HG03520 (cell line): ENCODE results near the gene DGKK.

Experiments
- ATAC-seq: cut with Tn5 transposase; IDR thresholded peaks from one replicate; pipeline ENCODE4 v1.9.1; 2021; ENCODE audit warnings: mild to moderate bottlenecking, moderate library complexity; ENCODE audit not compliant: unreplicated experiment

The DGKK gene

GRCh38 chrX:50470103-50471031 lies at the start of gene DGKK:
DGKK (minus strand) TSS chrX:50470825; CDS start chrX:50470678, 147 bp downstream.
- ATAC-seq = no peak

DNA sequence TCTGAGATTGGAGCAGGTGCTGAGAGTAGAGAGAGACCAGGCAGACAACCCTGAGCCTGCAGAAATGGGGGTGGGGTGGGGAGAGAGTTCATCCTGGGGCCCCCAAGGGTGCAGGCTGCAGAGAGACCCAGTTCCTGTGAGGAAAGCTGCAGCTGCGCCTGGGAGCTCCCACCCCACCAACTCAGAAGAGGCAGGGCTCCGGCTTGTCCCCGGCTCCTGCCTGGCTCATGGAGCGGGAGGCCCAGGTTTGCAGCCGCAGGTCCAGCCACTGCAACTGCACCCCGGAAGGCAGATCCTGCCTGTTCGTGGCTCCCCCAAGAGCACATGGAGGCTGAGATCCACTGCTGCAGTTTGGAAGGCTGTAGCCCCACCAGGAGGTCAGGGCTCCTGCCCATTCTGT lies 44.2 kb upstream of the DGKK start:
- no peak for ATAC-seq

DNA sequence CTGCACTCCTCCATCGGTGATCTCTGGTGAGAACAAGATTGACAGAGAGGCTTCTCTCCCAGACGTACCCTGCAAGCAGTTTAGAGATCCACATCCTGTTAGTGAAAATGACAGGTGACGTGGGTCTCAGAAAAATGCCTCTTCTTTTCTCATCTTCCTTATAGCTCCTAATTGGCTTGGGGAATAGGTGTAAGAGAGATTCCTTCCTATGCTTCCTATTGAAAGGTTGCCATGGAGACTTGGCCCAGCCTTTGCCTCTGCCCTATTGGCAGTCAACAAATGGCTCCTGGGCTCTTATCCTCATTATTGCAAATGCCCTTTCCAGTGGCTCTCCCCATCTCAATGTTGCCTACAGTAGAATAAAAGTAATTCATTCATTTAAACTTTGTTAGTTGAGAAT lies 26.5 kb upstream of the DGKK start:
- no peak for ATAC-seq

- no peak for ATAC-seq
These were observed 25.0 kb upstream of the DGKK start for GRCh38 chrX:50495616-50496015.

DNA sequence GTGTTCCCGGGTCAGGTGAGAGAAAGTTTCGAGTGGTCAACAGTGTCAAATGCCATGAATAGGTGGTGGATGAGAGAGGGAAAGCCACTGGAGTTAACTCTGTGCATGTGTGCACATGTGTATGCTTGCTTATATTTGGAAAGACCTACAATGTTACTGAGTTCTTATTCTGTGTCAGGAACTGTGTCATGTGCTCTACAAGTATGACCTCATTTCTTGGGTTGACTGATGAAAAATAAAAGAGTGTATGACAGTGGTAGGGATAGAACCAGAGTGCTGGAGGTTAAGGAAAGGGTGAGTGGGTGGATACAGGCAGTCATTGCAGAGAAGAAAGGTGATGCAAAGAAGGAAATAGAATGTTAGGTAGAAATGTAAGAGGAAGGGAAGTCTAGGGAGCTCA lies 22.1 kb upstream of the DGKK start:
- ATAC-seq = no peak

- no peak for ATAC-seq
These were observed 14.0 kb upstream of the DGKK start for GRCh38 chrX:50484662-50485061.

GRCh38 chrX:50483283-50483682 lies 12.7 kb upstream of the DGKK start:
- no peak for ATAC-seq

- ATAC-seq = no peak
These were observed 4.6 kb upstream of the DGKK start for GRCh38 chrX:50475208-50475607.

- ATAC-seq = no peak
These were observed 765 bp upstream of the DGKK start for GRCh38 chrX:50471390-50471789.

DNA sequence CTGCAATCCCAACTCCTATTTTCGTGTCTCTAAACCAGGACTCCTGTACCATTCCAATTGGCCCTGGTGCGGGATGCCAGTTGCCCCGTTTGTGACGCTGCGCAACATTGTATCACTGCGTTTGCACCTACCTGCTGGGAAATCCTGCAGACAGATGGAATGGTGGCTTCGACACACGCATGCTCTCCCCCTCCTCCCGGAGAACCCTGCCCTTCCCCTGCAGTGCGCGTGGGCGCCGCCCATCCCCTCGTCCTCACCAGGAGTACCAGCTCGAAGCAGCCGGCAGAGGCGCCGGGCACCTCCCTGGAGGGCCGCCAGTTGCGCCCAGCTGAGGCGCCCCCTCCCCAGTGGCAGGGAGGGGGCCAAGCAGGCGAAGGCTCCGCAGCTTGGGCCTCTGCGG lies 1.4 kb downstream of the DGKK start:
- no peak for ATAC-seq

GRCh38 chrX:50459615-50460014 lies 11.0 kb downstream of the DGKK start:
- no peak for ATAC-seq

DNA sequence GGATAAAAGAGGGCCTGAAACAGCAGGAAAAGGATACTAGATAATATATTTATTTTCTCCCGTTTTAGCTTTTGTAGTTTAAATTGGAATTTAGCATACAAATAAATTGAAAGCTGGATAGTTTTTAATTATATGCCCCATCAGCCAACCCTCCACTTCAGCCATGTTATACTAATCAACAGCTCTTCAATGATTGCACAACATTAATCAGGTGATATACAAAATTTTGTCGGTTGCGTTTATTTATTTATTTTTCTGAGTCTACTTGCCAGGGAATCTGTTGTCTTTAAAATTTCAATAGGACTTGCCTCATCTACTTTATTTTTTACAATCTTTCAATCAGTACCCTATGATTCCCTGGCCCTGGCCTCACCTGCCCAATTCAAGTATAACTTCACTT lies 12.1 kb downstream of the DGKK start:
- no peak for ATAC-seq

DNA sequence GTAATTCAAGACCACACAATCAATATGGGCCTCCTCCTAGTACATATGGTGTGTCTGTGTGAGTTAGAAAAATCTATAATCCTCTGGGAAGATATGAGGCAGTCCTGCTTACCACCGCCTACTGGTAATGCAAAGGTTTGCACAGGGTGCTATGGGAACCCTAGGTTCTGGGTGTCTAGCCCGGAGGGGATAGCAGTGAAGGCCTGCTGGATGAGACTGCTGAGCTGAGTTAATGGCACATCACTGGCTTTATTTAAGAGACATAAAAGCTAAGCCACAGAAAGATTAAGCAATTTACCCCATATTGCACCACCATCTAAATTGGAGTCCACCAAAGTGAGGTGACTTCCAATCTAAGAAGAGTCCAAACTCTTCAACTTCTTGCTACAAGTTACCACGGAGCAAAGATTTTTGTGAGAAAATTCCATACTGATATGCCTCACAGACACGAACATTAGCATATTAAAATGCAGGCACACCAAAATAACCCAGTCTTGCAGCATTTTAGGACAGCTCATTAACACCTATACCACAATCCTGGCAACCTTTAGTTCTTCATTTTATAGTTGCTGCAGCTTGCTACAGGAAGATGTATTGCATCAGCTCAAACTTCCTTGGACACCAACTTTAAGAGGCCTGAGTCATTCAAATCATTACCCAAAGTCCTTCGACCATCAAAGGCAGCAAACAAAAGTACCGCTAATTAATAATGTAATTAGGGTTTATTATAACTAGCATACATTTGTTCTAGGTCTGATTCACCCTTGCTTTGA lies 13.7 kb downstream of the DGKK start:
- ATAC-seq = no peak

DNA sequence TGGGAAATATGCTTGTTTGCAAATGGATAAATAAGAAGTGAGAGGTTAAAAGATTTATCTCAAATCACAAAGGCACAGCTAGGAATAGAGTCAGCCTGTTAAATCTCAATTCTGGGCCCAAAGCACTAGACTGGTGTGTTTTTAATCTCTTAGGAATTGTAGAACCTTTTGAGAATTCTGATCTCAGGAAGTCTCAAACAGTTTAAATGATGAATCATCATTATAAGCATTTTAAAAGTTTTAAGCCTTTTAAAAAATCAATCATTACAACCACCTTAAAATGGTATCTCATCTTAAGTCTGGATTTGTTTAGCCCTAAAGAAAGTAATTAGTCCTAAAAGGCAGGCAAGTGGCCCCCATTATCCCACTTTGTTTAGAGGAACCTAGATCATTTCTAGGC lies 17.8 kb downstream of the DGKK start:
- no peak for ATAC-seq

GRCh38 chrX:50450324-50450723 lies 20.3 kb downstream of the DGKK start:
- ATAC-seq = no peak

DNA sequence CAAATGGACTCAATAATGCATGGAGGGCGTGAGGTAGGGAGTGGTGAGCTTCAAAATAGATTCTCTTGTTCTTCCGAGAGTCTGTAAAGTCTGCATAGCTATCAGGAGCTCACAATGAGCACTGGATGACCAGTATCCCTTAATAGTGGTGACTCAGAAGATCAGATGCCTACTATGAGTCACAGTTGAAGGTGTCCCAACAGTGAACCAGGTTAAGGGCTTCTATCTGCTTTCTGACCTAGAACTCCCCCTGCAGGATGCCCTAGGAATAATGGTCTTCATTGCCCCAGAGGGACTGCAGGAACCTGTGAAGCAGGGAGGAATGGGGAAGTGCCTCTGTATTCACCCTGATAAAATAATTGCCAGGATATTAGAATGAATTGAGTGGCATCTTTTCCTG lies 22.1 kb downstream of the DGKK start:
- no peak for ATAC-seq

GRCh38 chrX:50447535-50447934 lies 23.1 kb downstream of the DGKK start:
- no peak for ATAC-seq

GRCh38 chrX:50442426-50443116 lies 28.1 kb downstream of the DGKK start:
- ATAC-seq = no peak

- ATAC-seq = no peak
These were observed 33.8 kb downstream of the DGKK start for GRCh38 chrX:50436797-50437196.

DNA sequence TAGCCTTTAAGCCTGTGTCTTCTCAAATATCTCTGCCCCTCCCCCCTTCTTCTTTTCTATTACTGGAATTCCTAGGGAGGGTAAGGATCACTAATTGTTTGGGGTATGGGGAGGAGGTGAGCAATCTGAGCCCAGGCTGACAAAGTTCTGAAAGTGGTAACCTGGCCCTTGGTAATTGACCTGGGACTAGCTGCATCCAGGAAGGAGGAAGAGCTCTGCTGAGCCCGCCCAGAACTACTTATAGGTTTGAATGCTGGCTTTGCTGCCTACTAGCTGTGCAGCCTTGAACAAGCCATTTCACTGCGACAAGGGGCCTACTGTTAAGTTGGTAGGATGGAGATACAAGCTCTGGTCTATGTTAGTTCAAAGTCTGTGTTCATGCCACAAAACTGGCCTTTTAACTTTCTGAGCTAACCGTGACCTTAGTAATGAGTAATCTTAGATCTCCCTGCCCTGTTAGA lies 37.8 kb downstream of the DGKK start:
- no peak for ATAC-seq

GRCh38 chrX:50431623-50432022 lies 39.0 kb downstream of the DGKK start:
- no peak for ATAC-seq
